ENCODE results near the gene SIM1.

Gene SIM1, protein sequence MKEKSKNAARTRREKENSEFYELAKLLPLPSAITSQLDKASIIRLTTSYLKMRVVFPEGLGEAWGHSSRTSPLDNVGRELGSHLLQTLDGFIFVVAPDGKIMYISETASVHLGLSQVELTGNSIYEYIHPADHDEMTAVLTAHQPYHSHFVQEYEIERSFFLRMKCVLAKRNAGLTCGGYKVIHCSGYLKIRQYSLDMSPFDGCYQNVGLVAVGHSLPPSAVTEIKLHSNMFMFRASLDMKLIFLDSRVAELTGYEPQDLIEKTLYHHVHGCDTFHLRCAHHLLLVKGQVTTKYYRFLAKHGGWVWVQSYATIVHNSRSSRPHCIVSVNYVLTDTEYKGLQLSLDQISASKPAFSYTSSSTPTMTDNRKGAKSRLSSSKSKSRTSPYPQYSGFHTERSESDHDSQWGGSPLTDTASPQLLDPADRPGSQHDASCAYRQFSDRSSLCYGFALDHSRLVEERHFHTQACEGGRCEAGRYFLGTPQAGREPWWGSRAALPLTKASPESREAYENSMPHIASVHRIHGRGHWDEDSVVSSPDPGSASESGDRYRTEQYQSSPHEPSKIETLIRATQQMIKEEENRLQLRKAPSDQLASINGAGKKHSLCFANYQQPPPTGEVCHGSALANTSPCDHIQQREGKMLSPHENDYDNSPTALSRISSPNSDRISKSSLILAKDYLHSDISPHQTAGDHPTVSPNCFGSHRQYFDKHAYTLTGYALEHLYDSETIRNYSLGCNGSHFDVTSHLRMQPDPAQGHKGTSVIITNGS

GRCh38 chr6:100464903-100465700 is at the start of gene SIM1:
Gene SIM1 (minus strand): TSS chr6:100464921. CDS start chr6:100463468, 1,453 bp downstream.
- no peak for DNase-seq (ENCODE audit: low read depth in 2 of 2)

GRCh38 chr6:100512203-100512862 is 47.6 kb upstream of the SIM1 start:
- DNase-seq (ENCODE audit: low read depth in 2 of 2): no peak

DNA sequence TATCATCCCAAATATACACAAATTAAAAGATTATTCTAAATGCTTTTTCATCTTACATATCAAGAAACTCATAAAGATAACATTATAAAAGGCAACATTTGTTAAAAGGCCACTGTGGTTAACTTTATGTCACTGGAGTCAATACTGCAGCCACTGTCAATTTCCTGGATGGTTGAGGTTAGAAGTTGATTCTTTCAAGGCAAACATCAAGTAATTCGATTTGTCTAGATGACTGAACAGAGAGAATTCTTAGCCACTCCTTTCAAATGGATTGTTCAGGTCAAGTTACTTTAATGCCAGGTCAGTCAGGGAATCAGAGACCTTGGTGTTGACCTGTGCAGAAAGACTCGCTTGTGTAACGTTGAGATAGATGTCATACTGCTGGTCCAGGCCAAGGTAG is 44.4 kb upstream of the SIM1 start:
- no peak for DNase-seq (ENCODE audit: low read depth in 2 of 2)

DNA sequence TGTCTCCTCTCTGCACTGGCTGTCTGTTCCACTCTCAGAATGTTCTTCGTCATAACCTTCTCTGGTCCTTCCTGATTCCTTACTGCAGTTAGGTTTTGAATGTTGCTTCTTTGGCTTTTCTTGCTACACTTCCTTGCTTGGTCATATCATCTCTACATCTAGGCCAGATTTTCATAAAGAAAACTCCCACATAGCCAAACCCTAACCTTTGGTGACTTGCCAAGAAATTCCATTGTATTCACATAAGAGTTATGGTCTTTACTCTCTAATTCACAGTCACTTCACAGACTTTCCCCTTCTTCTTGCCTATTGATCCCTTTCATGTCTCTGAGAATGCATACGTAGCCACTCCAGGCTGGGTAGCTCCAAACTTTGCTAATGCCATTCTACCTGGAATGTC is 41.9 kb upstream of the SIM1 start:
- no peak for DNase-seq (ENCODE audit: low read depth in 2 of 2)

GRCh38 chr6:100504786-100505737 is 40.3 kb upstream of the SIM1 start:
- DNase-seq (ENCODE audit: low read depth in 2 of 2): no peak

DNA sequence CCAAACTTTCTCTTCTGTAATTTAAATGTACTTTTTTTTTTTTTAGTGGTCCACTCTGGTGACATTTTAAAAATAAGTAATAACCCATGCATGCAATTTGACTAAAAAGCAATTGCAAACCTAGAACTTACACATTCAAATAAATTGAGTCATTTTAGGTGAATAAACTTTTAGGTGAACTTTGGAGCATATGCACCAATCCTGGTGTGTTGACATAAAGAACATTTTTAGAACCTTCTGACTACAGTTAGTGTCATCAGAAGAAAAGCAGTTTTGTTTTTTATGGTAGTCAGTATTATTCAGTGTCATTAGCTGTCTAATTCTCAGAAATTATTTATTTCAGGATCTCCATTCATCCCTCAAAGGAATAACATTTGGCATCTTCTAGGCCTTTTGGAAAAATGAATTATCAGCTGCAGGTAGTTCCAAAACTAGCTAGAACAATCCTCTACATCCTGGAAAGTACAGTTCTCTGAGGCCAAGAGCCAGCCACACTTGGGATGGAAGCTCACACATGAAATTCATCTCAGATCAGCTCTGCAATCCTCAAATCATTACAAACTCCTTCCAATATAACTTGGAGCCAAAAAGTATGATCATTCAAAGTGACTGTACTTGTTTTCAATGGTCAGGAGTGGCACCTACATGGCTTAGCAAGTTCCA is 38.5 kb upstream of the SIM1 start:
- DNase-seq (ENCODE audit: low read depth in 2 of 2): no peak

- DNase-seq (ENCODE audit: low read depth in 2 of 2): no peak
Observed at GRCh38 chr6:100493206-100493888, 28.6 kb upstream of the SIM1 start.

GRCh38 chr6:100491952-100492670 is 27.4 kb upstream of the SIM1 start:
- no peak for DNase-seq (ENCODE audit: low read depth in 2 of 2)

- DNase-seq (ENCODE audit: low read depth in 2 of 2): no peak
Observed at GRCh38 chr6:100490065-100490464, 25.3 kb upstream of the SIM1 start.

DNA sequence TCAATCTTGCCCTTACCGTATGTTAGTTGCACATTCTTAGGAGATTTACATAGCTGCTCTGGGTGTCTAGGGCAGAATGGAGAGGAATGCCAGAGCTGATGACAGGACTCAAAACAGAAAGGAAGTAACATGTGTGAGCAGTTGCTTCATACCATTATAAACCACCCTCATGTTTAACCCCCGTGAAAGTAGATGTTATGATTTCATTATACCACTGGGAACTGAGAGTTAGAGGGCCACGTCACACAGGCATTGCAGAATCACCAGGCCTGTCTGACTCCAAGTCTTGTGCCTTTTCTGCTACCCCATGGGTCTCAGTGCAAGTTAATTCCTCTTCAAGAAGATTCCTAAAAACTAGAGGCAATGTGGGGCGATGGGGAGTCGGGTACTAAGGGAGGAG is 23.5 kb upstream of the SIM1 start:
- DNase-seq (ENCODE audit: low read depth in 2 of 2): no peak

- no peak for DNase-seq (ENCODE audit: low read depth in 2 of 2)
Observed at GRCh38 chr6:100487638-100488037, 22.9 kb upstream of the SIM1 start.

- no peak for DNase-seq (ENCODE audit: low read depth in 2 of 2)
Observed at GRCh38 chr6:100485268-100485667, 20.5 kb upstream of the SIM1 start.

DNA sequence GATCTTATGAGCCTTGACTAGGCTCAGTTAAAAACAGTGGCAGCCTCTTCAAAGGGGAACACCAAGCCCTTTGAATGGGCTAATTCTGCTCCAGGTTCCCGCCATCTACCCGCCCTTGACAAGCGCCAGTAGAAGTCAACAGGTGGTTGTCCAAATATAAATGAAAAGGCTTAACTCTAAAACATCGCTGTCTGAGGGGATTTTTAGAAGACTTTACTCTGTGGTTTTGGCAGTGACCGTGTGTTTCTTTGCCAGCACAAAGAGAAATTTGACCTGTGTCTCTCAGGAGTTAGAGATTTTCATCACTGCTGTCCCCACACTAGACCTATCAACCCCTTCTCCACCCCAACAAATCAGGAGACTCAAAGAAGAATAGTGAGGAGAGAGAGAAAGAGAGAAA is 19.8 kb upstream of the SIM1 start:
- DNase-seq (ENCODE audit: low read depth in 2 of 2): no peak

DNA sequence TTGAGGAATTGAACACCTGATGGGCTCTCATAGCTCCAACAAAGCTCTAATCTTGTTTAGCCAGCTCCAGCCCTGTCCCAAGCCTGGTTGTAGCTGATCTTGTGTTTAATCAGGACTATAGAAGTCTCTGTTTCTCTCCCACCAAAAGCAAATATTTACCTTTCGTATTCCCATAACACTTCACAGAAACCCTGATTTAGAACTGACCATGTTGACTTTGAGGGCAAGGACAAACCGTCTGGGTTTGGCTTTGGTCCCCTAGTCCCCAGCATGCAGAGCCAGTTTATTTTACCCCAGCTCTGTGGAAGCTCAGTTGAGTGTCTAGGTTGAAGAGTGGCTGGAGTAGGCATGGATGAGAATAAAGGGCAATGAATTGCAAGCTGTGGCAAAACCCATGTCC is 18.0 kb upstream of the SIM1 start:
- no peak for DNase-seq (ENCODE audit: low read depth in 2 of 2)

DNA sequence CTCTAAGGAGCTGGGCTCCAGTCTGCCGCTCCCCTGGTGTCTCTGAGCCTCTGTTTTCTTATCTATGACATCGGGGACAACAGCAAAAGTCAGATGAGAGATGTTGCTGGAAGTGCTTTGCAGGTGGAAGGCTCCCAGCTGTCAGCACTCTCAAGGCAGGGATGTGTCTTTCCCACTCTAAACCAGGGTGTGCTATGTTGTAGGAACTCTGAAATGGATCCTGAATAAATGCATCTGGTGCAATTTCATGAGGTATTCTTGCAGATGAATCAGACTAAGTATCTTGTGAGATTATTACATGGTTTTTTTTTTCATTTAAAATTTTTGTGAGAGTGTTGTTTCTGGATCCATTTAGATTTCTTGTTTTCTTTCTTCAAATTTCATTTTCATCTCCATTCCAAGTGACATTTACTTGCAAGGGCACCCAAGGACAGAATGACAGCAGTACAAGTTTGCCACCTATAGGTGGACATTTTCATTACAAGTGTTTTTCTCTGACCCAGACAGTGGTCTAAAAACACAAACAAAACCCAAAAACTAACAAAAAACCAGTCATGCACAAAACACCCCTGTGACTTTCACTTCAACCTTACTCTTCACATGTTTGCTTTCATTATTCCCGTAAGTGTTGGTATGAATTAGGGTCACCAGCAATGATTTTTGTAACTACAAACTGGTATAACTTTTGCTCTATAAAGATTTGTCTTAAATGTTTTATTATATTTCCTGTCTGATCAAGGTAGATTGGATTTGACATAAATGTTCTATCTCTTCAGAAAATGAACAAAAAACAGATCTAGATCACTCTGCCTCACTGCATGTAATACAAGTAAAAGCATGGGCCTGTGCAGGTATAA is 14.7 kb upstream of the SIM1 start:
- DNase-seq (ENCODE audit: low read depth in 2 of 2): no peak

GRCh38 chr6:100475554-100476320 is 11.0 kb upstream of the SIM1 start:
- no peak for DNase-seq (ENCODE audit: low read depth in 2 of 2)

DNA sequence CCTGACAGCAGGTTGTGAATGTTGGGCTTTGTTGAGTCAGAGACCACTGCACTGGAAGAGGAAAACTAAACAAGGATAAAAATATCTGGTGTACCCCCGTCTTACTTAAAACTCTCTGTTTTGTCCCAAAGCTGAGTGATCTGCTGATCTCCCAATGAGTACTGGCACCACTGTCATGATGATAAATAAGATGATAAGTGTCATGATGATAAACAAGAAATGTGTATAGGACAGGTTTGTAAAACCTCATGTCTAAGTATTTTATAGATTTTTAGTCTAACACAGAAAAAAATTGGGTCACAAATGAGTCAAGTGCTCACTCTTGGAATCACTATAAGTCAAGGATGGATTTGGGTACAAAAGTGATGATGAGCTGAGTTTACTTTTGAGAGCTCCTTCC is 8.5 kb upstream of the SIM1 start:
- DNase-seq (ENCODE audit: low read depth in 2 of 2): no peak

Data from stimulated activated CD4-positive, alpha-beta T cell treated with anti-CD3 and anti-CD28 coated beads, Interleukin-1b, Interleukin-23, amount 100 ng/mL, for 1 hour (primary cell).